ENCODE data around the gene YY1AP1.
"Not testable (repeated sequence)": the region's sequence is repeated elsewhere in the genome, so short reads cannot be mapped to it uniquely, and the experiment has no call there.

Gene YY1AP1

GRCh38 chr1:155646307-155646706, 42.3 kb downstream of the YY1AP1 start:
- no peak overlapping the region for H3K4me3 ChIP-seq (ENCODE audit: low read depth, low read length)
- no peak for DNase-seq (ENCODE audit: low read depth)
- TF ChIP-seq CTCF (IDR thresholded peaks at IDR 0.05; ENCODE audit: insufficient read depth, low read depth, low read length, missing control alignments): no peak

GRCh38 chr1:155645648-155646047, 42.9 kb downstream of the YY1AP1 start:
- no peak overlapping the region for H3K4me3 ChIP-seq (ENCODE audit: low read depth, low read length)
- TF ChIP-seq CTCF (IDR thresholded peaks at IDR 0.05; ENCODE audit: insufficient read depth, low read depth, low read length, missing control alignments): no peak
- DNase-seq (ENCODE audit: low read depth): no peak

- TF ChIP-seq CTCF (IDR thresholded peaks at IDR 0.05; ENCODE audit: insufficient read depth, low read depth, low read length, missing control alignments): no peak
- H3K4me3 ChIP-seq (ENCODE audit: low read depth, low read length): no peak overlapping the region
Observed at GRCh38 chr1:155645034-155645598, 43.5 kb downstream of the YY1AP1 start.

GRCh38 chr1:155643230-155643629, 45.3 kb downstream of the YY1AP1 start:
- no peak for TF ChIP-seq CTCF (IDR thresholded peaks at IDR 0.05; ENCODE audit: insufficient read depth, low read depth, low read length, missing control alignments)
- no peak overlapping the region for H3K4me3 ChIP-seq (ENCODE audit: low read depth, low read length)
- DNase-seq (ENCODE audit: low read depth): no peak

More at GRCh38 chr1:155645034-155645598, 43.5 kb downstream of the YY1AP1 start:
- DNase-seq (ENCODE audit: low read depth): no peak

GRCh38 chr1:155642559-155643180, 45.9 kb downstream of the YY1AP1 start:
- H3K4me3 ChIP-seq (ENCODE audit: low read depth, low read length): not testable (repeated sequence)

GRCh38 chr1:155640367-155640766, 48.2 kb downstream of the YY1AP1 start:
- no peak overlapping the region for H3K4me3 ChIP-seq (ENCODE audit: low read depth, low read length)
- no peak for TF ChIP-seq CTCF (IDR thresholded peaks at IDR 0.05; ENCODE audit: insufficient read depth, low read depth, low read length, missing control alignments)
- DNase-seq (ENCODE audit: low read depth): no peak

More at GRCh38 chr1:155642559-155643180, 45.9 kb downstream of the YY1AP1 start:
- DNase-seq (ENCODE audit: low read depth): not testable (repeated sequence)

- no peak for DNase-seq (ENCODE audit: low read depth)
- H3K4me3 ChIP-seq (ENCODE audit: low read depth, low read length): no peak overlapping the region
- TF ChIP-seq CTCF (IDR thresholded peaks at IDR 0.05; ENCODE audit: insufficient read depth, low read depth, low read length, missing control alignments): no peak
Observed at GRCh38 chr1:155636397-155637153, 52.0 kb downstream of the YY1AP1 start.

- DNase-seq (ENCODE audit: low read depth); H3K4me3 ChIP-seq (ENCODE audit: low read depth, low read length): not testable (repeated sequence)
Observed at GRCh38 chr1:155626428-155626827, 62.1 kb downstream of the YY1AP1 start.
